ENCODE results near the gene FOXRED2. TPM values are rescaled to one million over a fixed set of nuclear protein-coding genes. Genes with fewer than 3 reads are reported as not detected.
"Not testable (repeated sequence)": the region's sequence is repeated elsewhere in the genome, so short reads cannot be mapped to it uniquely, and the experiment has no call there.

FOXRED2 gene
- total RNA-seq, 1 donor from 2014 or later, result 39.8 TPM

GRCh38 chr22:36528341-36528740, 21.5 kb upstream of the FOXRED2 start:
- Mint-ChIP-seq H3K27me3 (ENCODE audit: low read depth) (no peaks in the 10 kb centered on the region), H3K27ac (peak overlapping the region; percentile 98), H3K36me3 (peaks cover 31% of the 10 kb centered on the region), H3K4me3 (peak overlapping the region; percentile 95), H3K9me3 (peaks cover 3% of the 10 kb centered on the region), H3K4me1 (peaks cover 15% of the 10 kb centered on the region)
- DNase-seq (ENCODE audit: low spot score in 2 of 2, unreplicated experiment in 2 of 2), result no peak
- TF ChIP-seq CTCF (IDR thresholded peaks at IDR 0.05; ENCODE audit: unreplicated experiment), result no peak

- Mint-ChIP-seq H3K27ac (no peak overlapping the region), H3K36me3 (peaks cover 63% of the 10 kb centered on the region)
- no peak for DNase-seq (ENCODE audit: low spot score in 2 of 2, unreplicated experiment in 2 of 2)
Observed at GRCh38 chr22:36522662-36523061, 15.8 kb upstream of the FOXRED2 start.

GRCh38 chr22:36520423-36520822, 13.6 kb upstream of the FOXRED2 start:
- peaks cover 66% of the 10 kb centered on the region for H3K36me3 Mint-ChIP-seq
- H3K27ac Mint-ChIP-seq, result no peak overlapping the region
- no peak for DNase-seq (ENCODE audit: low spot score in 2 of 2, unreplicated experiment in 2 of 2)
- H3K27me3 Mint-ChIP-seq (ENCODE audit: low read depth), result no peaks in the 10 kb centered on the region
- no peak for TF ChIP-seq CTCF (IDR thresholded peaks at IDR 0.05; ENCODE audit: unreplicated experiment)
- H3K9me3 Mint-ChIP-seq, result no peaks in the 10 kb centered on the region
- no peak overlapping the region for H3K4me3 Mint-ChIP-seq
- H3K4me1 Mint-ChIP-seq, result no peaks in the 10 kb centered on the region

More at GRCh38 chr22:36522662-36523061, 15.8 kb upstream of the FOXRED2 start:
- no peak for TF ChIP-seq CTCF (IDR thresholded peaks at IDR 0.05; ENCODE audit: unreplicated experiment)
- H3K4me3 Mint-ChIP-seq, result no peak overlapping the region
- no peaks in the 10 kb centered on the region for H3K27me3 Mint-ChIP-seq (ENCODE audit: low read depth)
- H3K9me3 Mint-ChIP-seq, result no peaks in the 10 kb centered on the region
- peaks cover 7% of the 10 kb centered on the region for H3K4me1 Mint-ChIP-seq

GRCh38 chr22:36519906-36520305, 13.1 kb upstream of the FOXRED2 start:
- peaks cover 68% of the 10 kb centered on the region for H3K36me3 Mint-ChIP-seq
- H3K27me3 Mint-ChIP-seq (ENCODE audit: low read depth); H3K4me3 Mint-ChIP-seq; H3K27ac Mint-ChIP-seq; DNase-seq (ENCODE audit: low spot score in 2 of 2, unreplicated experiment in 2 of 2); H3K4me1 Mint-ChIP-seq; H3K9me3 Mint-ChIP-seq: not testable (repeated sequence)

GRCh38 chr22:36514766-36515165, 7.9 kb upstream of the FOXRED2 start:
- no peak for DNase-seq (ENCODE audit: low spot score in 2 of 2, unreplicated experiment in 2 of 2)
- Mint-ChIP-seq H3K9me3 (no peaks in the 10 kb centered on the region), H3K27me3 (ENCODE audit: low read depth) (no peaks in the 10 kb centered on the region), H3K27ac (no peak overlapping the region), H3K4me1 (no peaks in the 10 kb centered on the region), H3K4me3 (no peak overlapping the region), H3K36me3 (peaks cover 66% of the 10 kb centered on the region)
- no peak for TF ChIP-seq CTCF (IDR thresholded peaks at IDR 0.05; ENCODE audit: unreplicated experiment)

- H3K36me3 Mint-ChIP-seq, result peaks cover 56% of the 10 kb centered on the region
- no peak for TF ChIP-seq CTCF (IDR thresholded peaks at IDR 0.05; ENCODE audit: unreplicated experiment)
- H3K4me3 Mint-ChIP-seq, result no peak overlapping the region
- H3K4me1 Mint-ChIP-seq, result no peaks in the 10 kb centered on the region
- no peaks in the 10 kb centered on the region for H3K9me3 Mint-ChIP-seq
- no peaks in the 10 kb centered on the region for H3K27me3 Mint-ChIP-seq (ENCODE audit: low read depth)
- no peak for DNase-seq (ENCODE audit: low spot score in 2 of 2, unreplicated experiment in 2 of 2)
- no peak overlapping the region for H3K27ac Mint-ChIP-seq
Observed at GRCh38 chr22:36512991-36513390, 6.2 kb upstream of the FOXRED2 start.

Data from mesothelial cell of epicardium (in vitro differentiated cells).